Occipital lobe (tissue), 3 donors: ENCODE data around the gene TAF4. TPM values are rescaled to one million over a fixed set of nuclear protein-coding genes. Genes with fewer than 3 reads are reported as not detected.

Experiments used
- DNase-seq: peaks from one replicate; lab custom pipeline; 2025; lab: John Stamatoyannopoulos, UW
- small RNA-seq: library from RNA; depleted of rRNA; stranded (forward); fragments of <200 nt; gene quantifications from one replicate; pipeline ENCODE3, GENCODE V24; 2014
- total RNA-seq: library from RNA; depleted of rRNA; stranded (reverse); fragments of >200 nt; gene quantifications from one replicate; pipeline ENCODE4 v1.2.3, GENCODE V29; 2014

TAF4 gene
- total RNA-seq, 1 donor from 2014 or later: 8.6 TPM

DNA sequence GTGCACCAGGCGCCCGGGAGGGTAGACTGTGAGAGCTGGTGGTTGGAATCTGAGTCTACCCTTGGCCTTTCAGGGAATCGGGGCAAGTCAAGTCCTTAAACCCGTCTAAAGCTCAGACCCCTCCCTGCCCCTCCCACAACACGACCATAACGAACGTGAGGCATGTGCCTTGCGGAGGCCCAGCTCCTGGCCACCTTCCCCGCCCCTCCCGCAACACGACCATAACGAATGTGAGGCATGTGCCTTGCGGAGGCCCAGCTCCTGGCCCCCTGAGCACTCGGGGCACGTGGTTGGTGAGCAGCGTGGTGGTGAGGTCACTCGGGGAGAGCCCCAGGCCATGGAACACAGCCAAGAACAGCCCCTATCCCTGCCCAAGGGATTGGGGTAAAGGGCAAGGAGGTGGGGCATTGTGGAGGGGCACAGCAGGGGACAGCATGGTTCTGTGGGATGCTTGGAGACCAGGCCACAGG lies 132.2 kb downstream of the TAF4 start:
- DNase-seq: no peak

DNA sequence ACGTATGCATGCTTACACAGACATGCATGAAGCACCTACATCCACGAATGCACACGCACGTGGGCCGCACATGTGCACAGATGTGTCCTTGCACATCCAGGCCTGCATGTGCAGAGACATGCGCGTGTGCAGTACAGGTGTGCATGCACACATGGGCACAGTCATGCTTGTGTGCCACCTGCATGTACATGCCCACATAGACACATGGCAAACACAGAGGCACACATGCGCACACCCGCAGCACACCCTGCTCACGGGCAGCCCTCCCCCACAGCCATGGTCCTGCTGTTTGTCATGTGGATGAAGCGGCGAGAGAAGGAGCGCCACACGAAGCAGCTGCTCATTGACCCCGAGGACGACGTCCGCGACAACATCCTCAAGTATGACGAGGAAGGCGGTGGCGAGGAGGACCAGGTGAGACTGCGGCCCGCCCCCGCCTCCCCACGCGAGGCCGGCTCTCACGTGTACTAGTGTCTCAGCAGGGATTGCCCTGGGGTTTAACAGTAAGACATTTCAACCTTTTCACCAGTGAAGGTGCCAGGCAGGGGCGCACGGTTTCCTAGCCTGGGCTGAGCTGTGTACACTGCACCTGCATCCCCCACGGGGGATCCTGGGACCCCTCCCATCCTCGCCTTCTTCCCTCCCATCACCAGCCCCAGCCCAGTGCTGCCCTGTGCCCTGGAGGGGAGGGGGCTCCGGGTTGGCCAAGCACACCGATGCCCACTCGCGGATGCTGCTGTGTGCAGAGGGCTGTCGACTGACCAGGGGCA lies 132.8 kb downstream of the TAF4 start:
- DNase-seq: no peak

DNA sequence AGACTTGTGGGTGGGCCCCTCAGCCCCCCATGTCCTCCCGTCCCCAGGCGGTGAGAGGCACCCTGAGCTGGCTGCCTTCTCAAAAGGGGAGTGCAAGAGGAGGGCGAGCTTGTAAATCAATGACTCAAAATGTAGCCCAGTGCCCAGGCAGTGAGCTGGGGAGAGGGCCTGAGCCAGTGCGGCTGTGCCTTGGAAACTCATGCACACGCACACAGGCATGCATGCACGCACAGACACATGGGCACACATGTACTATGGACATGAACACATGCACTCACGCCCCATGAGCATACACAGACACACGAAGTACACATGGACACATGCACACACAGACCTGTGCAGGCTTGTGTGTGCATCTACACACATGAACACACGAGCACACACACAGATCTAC lies 133.5 kb downstream of the TAF4 start:
- no peak for DNase-seq

DNA sequence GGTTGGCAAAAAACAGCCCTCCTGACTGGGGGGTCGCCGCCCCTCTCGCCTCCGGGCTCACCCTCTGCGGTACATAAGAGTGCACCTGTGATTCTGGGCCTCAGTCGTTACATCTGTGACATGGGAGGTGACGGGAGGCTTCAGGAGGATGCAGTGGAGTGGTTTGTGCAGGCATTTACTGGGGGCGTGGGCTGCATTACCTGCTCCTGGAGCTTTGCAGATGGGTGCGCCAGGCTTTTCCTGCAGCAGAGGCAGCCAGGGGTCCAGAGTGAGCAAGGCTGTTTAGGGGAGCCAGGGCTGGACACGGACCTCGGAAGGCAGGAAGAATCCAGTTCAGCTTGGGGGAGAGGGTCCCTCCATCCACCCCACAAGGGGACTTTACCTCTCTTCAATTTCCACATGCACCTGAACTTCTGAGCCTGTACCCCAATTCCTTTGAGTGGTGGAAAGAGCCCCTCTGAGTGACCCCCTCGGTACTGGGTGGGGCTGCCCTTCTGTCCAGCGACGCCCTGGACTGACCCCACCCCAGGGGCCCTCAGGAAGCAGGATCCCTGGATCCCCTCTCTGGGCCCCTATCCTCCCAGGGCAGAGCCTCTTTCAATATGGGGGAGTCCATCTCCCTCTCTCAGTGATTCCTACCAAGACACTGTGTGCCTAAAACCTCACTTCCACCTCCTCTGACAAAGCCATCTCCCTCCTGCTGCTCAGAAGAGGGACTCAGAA lies 134.0 kb downstream of the TAF4 start:
- no peak for DNase-seq

DNA sequence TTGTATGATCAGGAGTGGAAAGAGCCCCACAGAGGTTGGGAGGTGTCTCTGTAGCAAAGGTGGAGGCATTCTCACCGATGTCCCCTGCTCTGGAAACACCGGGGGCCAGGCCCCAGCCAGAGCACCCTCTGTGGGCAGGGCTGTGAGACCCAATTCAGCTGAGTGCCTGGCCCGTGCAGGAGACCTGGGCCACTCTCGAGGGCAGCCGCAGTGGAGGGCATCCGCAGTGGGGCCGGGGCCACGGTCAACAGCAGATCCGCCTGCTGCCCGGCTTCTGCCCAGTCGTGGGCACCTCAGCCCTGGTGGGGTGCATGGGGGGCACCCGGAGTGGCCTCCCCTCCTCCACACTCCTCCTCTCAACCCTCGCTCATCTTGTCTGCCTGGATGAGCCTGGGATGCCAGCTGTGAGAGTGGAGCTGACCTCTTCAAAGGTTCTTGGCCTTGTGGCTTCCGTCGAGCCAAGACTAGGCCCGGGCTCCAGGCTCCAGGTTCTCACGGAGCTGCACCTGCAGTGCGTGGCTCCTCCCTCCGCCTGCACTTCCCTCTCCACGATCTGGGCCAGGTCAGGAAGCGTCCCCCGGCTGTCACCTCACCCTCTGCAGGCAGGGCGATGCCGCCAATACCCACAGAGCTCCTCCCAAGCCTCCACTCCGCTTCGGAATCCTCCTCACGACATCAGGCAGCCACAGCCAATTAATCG lies 134.8 kb downstream of the TAF4 start:
- no peak for DNase-seq

DNA sequence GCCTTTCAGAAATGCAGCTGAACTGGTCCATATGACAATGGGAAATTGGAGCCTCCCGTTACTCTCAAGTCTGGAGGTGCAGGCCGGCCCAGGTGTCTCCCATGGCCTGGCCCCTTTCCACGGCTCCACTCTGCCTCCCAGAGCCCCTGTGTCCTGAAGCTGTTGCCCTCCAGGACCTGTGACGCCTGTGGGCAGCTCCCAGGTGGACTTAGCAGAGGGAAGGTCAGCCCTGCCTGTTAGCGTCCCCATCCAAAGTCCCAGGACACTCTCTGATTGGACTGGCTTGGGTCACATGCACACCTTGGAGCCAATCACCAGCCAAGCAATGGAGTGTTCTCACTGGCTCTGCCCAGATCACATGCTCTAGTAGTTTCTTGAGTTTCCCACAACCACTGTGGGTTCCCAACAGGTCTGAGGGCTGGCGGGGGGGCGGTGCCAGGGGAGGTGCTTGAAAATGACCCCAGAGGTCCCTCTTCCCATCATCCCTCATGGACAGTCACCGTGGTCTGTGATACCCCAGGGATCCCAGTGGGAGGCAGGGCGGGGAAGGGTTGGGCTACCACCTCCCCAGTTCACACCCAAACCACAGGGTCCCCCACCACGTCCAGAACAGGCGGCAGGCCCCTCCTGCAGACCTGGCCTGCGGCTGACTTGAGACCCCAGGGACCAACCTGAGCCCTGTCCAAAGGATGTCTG lies 135.6 kb downstream of the TAF4 start:
- DNase-seq: no peak

DNA sequence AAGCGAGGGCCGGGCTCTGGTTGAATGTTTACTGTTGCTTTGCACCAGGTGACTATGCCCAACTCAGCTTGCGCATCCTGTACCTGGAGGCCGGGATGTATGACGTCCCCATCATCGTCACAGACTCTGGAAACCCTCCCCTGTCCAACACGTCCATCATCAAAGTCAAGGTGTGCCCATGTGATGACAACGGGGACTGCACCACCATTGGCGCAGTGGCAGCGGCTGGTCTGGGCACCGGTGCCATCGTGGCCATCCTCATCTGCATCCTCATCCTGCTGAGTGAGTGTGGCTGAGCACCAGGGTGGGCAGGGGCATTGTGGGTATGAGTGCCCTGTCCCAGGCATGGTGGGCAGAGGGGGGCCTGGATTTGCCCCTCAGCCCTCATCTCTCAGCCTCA lies 136.1 kb downstream of the TAF4 start:
- DNase-seq: no peak

DNA sequence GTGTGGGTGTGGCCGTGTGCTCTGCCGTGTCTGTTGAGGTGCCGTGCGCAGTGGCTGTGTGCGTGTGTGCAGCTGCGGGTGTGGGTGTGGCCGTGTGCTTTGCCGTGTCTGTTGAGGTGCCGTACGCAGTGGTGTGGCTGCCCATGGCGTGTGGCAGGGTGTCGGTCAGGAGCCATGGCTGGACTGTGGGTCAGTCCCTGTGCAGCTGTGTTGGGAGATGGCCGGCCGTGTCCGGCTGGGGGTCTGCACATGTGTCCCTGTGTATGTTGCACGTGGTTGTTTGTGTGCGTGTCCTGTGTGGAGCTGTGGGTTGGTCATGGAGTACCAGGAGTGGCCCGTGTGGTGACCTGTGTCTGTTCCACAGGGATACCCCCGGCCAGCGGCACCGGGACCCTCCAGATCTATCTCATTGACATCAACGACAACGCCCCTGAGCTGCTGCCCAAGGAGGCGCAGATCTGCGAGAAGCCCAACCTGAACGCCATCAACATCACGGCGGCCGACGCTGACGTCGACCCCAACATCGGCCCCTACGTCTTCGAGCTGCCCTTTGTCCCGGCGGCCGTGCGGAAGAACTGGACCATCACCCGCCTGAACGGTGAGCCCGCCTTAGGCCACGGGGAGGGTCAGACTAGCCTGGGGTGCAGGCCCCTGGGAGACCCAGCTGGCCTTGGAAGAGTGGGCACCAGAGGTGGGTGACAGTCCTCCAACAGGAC lies 137.7 kb downstream of the TAF4 start:
- no peak for DNase-seq

DNA sequence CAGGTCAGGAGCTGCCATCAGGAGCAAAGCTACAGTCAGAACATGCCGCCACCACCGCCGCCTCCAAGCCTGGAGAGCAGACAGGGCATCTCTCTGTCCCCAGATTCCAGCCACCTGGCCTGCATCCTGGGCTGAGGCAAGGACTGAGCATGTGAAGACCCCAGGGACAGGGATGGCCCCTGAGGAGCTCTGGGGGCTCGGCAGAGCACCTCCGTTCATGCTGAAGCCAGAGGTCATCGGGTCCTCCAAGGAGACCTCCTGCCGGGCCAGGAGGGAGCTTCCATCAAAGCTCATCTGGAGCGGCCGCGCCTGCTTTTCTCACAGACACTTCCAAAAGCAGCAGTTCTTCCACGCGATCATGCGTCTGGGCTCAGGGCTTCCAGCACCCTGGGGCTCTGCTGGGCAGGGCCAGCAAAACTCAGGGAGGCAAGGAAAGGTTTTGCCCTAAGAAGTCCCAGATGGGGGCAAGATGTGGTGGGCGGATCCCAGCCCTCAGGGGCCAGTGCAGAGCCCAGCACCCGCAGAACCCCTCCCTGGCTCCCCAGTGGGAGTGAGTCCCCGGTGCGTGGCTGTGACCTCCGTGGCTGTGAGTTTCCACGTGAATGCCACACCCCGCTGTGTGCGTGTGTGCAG lies 138.4 kb downstream of the TAF4 start:
- DNase-seq: no peak

DNA sequence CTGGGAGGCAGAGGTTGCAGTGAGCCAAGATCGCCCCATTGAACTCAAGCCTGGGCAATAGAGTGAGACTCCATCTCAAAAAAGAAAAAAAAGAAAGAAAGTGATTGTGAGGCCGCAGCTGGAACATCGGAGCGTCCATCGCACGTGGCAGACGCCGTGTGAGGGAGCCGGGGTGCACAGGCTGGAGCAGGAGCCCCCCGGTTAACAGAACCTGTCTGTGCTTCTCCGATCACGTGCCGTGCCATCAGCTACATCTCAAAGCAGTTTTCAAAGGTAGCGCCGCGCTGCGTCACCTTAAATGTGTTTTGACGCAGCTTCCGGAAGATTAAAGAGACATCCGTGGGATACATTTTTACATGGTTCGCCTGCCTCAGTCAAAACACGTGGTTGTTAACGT lies 138.9 kb downstream of the TAF4 start:
- no peak for DNase-seq

DNA sequence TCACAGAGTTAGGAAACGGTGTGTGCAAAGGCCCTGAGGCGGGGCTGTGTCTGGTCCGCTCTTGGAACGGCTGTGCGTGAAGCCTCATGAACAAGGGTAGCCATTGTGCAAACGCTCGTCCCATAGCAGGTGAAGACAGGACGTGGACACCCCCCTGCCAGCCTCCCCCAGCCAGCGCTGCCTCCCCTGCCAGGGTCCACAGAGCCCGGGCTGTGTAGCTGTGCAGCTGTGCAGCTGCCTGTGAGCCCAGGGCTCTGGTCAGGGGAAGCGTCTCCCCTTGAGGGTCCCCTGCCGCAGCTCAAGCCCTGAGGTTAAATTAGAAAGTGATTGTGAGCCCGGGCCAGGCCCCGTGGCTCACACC lies 139.4 kb downstream of the TAF4 start:
- DNase-seq: no peak

DNA sequence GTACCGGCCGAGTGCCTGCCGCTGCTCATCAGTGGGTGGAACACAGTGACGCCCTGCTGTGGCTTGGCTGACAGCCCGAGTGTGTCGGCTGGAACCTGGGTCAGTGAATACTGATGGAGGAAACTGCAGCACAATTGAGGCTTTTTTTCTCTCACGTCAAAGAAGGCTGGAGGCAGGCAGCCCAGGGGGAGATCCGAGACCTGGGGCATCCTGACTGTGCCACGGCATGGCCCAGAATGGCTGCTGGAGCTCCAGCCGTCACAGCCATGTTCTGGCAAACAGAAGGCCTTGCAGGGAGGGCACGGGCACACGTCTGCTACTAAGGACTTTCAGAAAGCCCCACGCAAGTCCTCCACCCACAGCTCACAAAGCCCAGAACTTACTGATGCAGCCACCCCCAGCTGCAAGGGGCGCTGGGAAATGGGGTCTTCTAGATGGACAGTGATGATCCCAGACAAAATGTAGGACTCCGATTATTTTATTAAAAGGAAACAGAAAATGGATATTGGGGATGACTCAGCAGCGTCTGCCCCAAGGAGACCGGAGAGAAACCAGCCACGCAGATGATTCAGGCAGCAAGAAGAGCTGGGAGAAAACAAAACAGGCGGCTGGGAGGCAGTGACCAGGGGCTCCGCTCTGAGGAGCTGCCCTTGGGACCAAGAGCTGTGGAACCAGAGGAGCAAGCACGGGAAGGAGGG lies 140.0 kb downstream of the TAF4 start:
- DNase-seq: no peak

DNA sequence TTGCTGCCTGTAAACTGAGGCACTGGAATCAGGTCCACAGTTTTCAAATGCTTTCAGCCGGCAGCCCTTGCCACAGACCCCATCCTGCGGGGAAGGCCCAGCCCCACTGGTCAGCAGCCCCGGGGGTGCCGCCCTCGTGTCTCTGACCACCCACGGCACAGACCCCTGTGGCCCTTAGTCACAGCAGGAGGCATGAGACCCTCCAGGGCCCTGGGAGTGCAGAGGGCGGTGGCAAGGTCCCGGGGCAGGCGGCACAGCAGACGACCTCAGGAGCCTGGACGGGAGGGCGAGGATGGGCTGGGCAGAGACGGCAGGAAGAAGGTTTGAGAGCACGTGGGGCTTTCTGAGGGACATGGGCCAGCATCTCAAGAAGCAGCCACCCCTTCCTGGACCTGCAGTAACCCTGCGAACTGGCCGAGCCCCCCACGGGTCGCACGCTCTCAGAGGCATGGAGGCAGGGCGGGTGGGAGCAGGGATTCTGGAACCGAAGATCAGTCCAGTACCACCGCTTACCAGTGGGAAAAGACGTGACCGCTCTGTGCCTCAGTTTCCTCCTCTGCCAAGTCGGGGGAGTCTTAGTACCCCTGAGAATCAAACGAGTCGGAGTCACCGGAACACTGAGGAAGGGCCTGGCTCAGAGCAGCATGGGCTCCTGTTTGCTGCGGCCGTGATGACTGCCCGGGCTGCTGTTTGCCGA lies 140.7 kb downstream of the TAF4 start:
- no peak for DNase-seq

Small RNA genes within 50 kb of the gene (small RNA-seq; reads per million reads assigned to genes)
- gene MIR3195: not detected

Other genes with a start within 250 kb of the TAF4 start
- 92.6 TPM for gene LSM14B, start 56.6 kb upstream of the TAF4 start, total RNA-seq
- gene PSMA7, start 77.5 kb upstream of the TAF4 start, total RNA-seq: 107 TPM
- 75.0 TPM for gene SS18L1, start 77.9 kb upstream of the TAF4 start, total RNA-seq
- 14.8 TPM for gene MTG2, start 117.1 kb upstream of the TAF4 start, total RNA-seq
- gene HRH3, start 154.4 kb upstream of the TAF4 start, total RNA-seq: 0.47 TPM
- 39.8 TPM for gene OSBPL2, start 172.6 kb upstream of the TAF4 start, total RNA-seq
- gene ADRM1, start 237.1 kb upstream of the TAF4 start, total RNA-seq: 30.6 TPM